Natural killer cell (primary cell): ENCODE measurements around the gene IRAG1. TPM values are rescaled to one million over a fixed set of nuclear protein-coding genes. Genes with fewer than 3 reads are reported as not detected.

ENCODE experiments used
- ATAC-seq, 3 donors: fragments of 150-1000 bp in 2 of 3; fragments of 200-7000 bp in 1 of 3; cut with Tn5 transposase; 1 replicate in 1 of 3; 2 replicates in 2 of 3; pipeline ENCODE4 v1.10.0; 2021; ENCODE audit warnings: mild to moderate bottlenecking in 2 of 3, moderate library complexity in 2 of 3
- DNase-seq, 2 donors: peaks; one replicate each; pipeline versions ENCODE4 v3.0.0 to v3.0.0-alpha.2; 2013 to 2021; ENCODE audit warnings: mixed read lengths in 1 of 2
- H3K27ac ChIP-seq: one replicate; pipeline ENCODE4 v1.5.1; 2013; ENCODE audit warnings: mild to moderate bottlenecking, low read length
- H3K27me3 ChIP-seq: one replicate; pipeline ENCODE4 v1.6.1; 2013; ENCODE audit warnings: low read length; ENCODE audit not compliant: control insufficient read depth, insufficient read depth
- H3K36me3 ChIP-seq: one replicate; pipeline ENCODE4 v1.6.1; 2013; ENCODE audit warnings: low read length; ENCODE audit not compliant: control insufficient read depth, insufficient read depth
- H3K4me1 ChIP-seq: one replicate; pipeline ENCODE4 v1.6.1; 2013; ENCODE audit warnings: low read length; ENCODE audit not compliant: control insufficient read depth, insufficient read depth
- H3K4me3 ChIP-seq: one replicate; pipeline ENCODE4 v1.5.1; 2013; ENCODE audit warnings: low read length
- H3K9me3 ChIP-seq: one replicate; pipeline ENCODE4 v1.6.1; 2013; ENCODE audit warnings: low read length; ENCODE audit not compliant: control insufficient read depth, insufficient read depth
- H3K27ac Mint-ChIP-seq, 2 donors: one replicate each; pipeline ENCODE4 v1.8.0; 2022; ENCODE audit warnings: mild to moderate bottlenecking in 2 of 2, mixed read lengths in 2 of 2, moderate library complexity in 1 of 2
- H3K27me3 Mint-ChIP-seq, 2 donors: one replicate each; pipeline ENCODE4 v1.8.0; 2022; ENCODE audit warnings: low read depth in 2 of 2, mixed read lengths in 2 of 2
- H3K36me3 Mint-ChIP-seq: one replicate; pipeline ENCODE4 v1.8.0; 2022; ENCODE audit warnings: mixed read lengths
- H3K4me1 Mint-ChIP-seq, 2 donors: one replicate each; pipeline ENCODE4 v1.8.0; 2022; ENCODE audit warnings: mixed read lengths in 2 of 2
- H3K4me3 Mint-ChIP-seq: one replicate; pipeline ENCODE4 v1.8.0; 2022; ENCODE audit warnings: mild to moderate bottlenecking, moderate library complexity, mixed read lengths
- H3K9me3 Mint-ChIP-seq, 2 donors: one replicate each; pipeline ENCODE4 v1.8.0; 2022; ENCODE audit warnings: mixed read lengths in 2 of 2
- CTCF ChIP-seq: fragments of 200-600 bp; IDR thresholded peaks from one replicate; pipeline ENCODE4 v1.8.0; 2022; ENCODE audit warnings: antibody characterized with exemption
- WGBS: methylation state at CpG from one replicate; pipeline ENCODE4 v1.1.7; 2013; ENCODE audit warnings: missing lambda C conversion rate; ENCODE audit not compliant: insufficient coverage; 5-methylcytosine and 5-hydroxymethylcytosine counted together
- intact Hi-C: fragments of 100-400 bp; cut with micrococcal nuclease; formaldehyde crosslinking; loops from one replicate; pipeline ENCODE4 v1.14.2; 2022
- total RNA-seq, 4 donors: library from RNA; stranded (reverse); fragments of 120-200 nt in 1 of 4; gene quantifications; one replicate each; pipeline versions ENCODE4 v1.2.3 to v1.2.4, GENCODE V29; 2013 to 2022

The IRAG1 gene
- total RNA-seq = under 1 TPM in 2 of 3 donors, not detected in 1; 0.50 to 0.54 TPM
- 0.65 TPM for total RNA-seq (2013)

GRCh38 chr11:10693509-10694081, at the start of gene IRAG1:
Gene IRAG1 (minus strand): TSS chr11:10693755. CDS start chr11:10693602, 153 bp downstream.
- Histone ChIP-seq H3K27ac (no peak within 1 kb of the TSS), H3K27me3 (no peaks in the 10 kb centered on the region), H3K36me3 (no peaks in the 10 kb centered on the region), H3K9me3 (no peaks in the 10 kb centered on the region), H3K4me1 (no peaks in the 10 kb centered on the region), H3K4me3 (no peak within 1 kb of the TSS)
- peaks cover 0 to 17% of the 10 kb centered on the region in 2 donors for H3K27me3 Mint-ChIP-seq
- H3K36me3 Mint-ChIP-seq = no peaks in the 10 kb centered on the region
- H3K9me3 Mint-ChIP-seq = no peaks in the 10 kb centered on the region
- no peak for DNase-seq
- no peak for TF ChIP-seq CTCF
- no peak for ATAC-seq
- H3K4me1 Mint-ChIP-seq = no peaks in the 10 kb centered on the region
- intact Hi-C loops = no loop called here
- H3K27ac Mint-ChIP-seq = no peak within 1 kb of the TSS
- H3K4me3 Mint-ChIP-seq = no peak within 1 kb of the TSS
- 71% methylated on average over 18 of the region's 18 CpGs for WGBS

- no peaks in the 10 kb centered on the region for H3K36me3 ChIP-seq
- intact Hi-C loops = loop anchor here (1.0 to 5.0 kb wide), 3 partner anchors 9 to 300 kb away; partner anchors contain the start of genes CTR9 and ZBED5
- TF ChIP-seq CTCF = no peak
- Mint-ChIP-seq H3K4me3 (peak overlapping the region; percentile 75), H3K36me3 (no peaks in the 10 kb centered on the region), H3K27me3 (peaks cover 4 to 5% of the 10 kb centered on the region in 2 donors), H3K4me1 (peaks cover 29 to 30% of the 10 kb centered on the region in 2 donors), H3K27ac (peak overlapping the region; percentile 76 to 79), H3K9me3 (no peaks in the 10 kb centered on the region)
- H3K4me1 ChIP-seq = peaks cover 25% of the 10 kb centered on the region
- DNase-seq (peak in 1 of 2 donors; percentile 73), ATAC-seq (peak; percentile 87 to 98 (median 92))
- H3K27ac ChIP-seq = peak overlapping the region; percentile 29
- 56% methylated on average over 8 of the region's 9 CpGs for WGBS
- H3K9me3 ChIP-seq = no peaks in the 10 kb centered on the region
- H3K4me3 ChIP-seq = no peak overlapping the region
- H3K27me3 ChIP-seq = no peaks in the 10 kb centered on the region
These were observed 49.1 kb upstream of the IRAG1 start for GRCh38 chr11:10742460-10743208.

- H3K27me3 Mint-ChIP-seq = peaks cover 10 to 12% of the 10 kb centered on the region in 2 donors
- Histone ChIP-seq H3K4me3 (no peak overlapping the region), H3K27me3 (no peaks in the 10 kb centered on the region), H3K36me3 (no peaks in the 10 kb centered on the region), H3K27ac (no peak overlapping the region), H3K9me3 (no peaks in the 10 kb centered on the region), H3K4me1 (peaks cover 7% of the 10 kb centered on the region)
- ATAC-seq (peak; percentile 100), DNase-seq (peak; percentile 88 to 91)
- no peaks in the 10 kb centered on the region for H3K36me3 Mint-ChIP-seq
- H3K27ac Mint-ChIP-seq = peak overlapping the region in 1 of 2 donors; percentile 81
- H3K4me3 Mint-ChIP-seq = peak overlapping the region; percentile 40
- intact Hi-C loops = loop anchor here (1.0 to 10.0 kb wide), 5 partner anchors 193 to 528 kb away; partner anchors contain the start of genes ADM and RNF141
- TF ChIP-seq CTCF = peak; percentile 98
- peaks cover 6 to 12% of the 10 kb centered on the region in 2 donors for H3K4me1 Mint-ChIP-seq
- WGBS = 11% methylated on average over 20 of the region's 21 CpGs
- no peaks in the 10 kb centered on the region for H3K9me3 Mint-ChIP-seq
These were observed 42.2 kb upstream of the IRAG1 start for GRCh38 chr11:10735481-10736475.
